ENCODE measurements around the gene PCBP4. TPM values are rescaled to one million over a fixed set of nuclear protein-coding genes. Genes with fewer than 3 reads are reported as not detected.

Gene PCBP4
- total RNA-seq, 1 experiment from 2014 or later: 28.7 TPM

DNA sequence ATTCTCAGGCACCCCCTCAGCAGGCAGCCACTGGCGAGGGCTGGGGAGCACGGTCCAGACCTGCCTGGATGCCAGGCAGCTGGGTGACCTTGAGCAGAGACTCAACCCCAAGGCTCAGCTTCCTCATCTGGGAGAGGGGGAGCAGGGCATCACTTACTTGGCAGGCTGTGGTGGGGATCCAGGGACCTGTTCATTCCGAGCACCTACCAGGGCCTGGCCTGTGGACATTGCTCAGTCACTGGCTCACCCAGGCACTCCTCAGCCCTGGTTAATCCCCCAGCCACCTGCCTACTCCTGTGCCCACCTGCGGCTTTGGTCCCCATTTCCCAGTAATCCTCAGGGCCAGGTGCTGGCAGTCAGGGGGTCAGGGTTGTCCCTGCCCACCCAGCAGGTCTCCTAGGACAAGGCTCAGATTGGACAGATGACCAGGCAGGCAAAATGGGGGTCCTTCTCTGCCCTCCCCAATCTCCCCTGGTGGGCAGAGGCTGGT, 37.7 kb upstream of the PCBP4 start:
- no peak for DNase-seq (ENCODE audit: low spot score)
- Mint-ChIP-seq H3K9me3 (no peaks in the 10 kb centered on the region), H3K27me3 (ENCODE audit: low read depth) (no peaks in the 10 kb centered on the region), H3K27ac (no peak overlapping the region), H3K4me1 (peaks cover 45% of the 10 kb centered on the region), H3K4me3 (peak overlapping the region; percentile 52), H3K36me3 (no peaks in the 10 kb centered on the region)
- TF ChIP-seq IRF1 (CRISPR knock-in tag; IDR thresholded peaks at IDR 0.05) (no peak), EMX1 (CRISPR knock-in tag; IDR thresholded peaks at IDR 0.05) (no peak), NR2C2 (CRISPR knock-in tag; IDR thresholded peaks at IDR 0.05) (no peak), ZNF425 (CRISPR knock-in tag; conservative IDR thresholded peaks at IDR 0.05) (no peak), RORB (CRISPR knock-in tag; IDR thresholded peaks at IDR 0.05) (no peak), PREB (CRISPR knock-in tag; IDR thresholded peaks at IDR 0.05; ENCODE audit: borderline replicate concordance) (no peak), STAT6 (CRISPR knock-in tag; conservative IDR thresholded peaks at IDR 0.05; ENCODE audit: low read depth) (no peak), JUN (CRISPR knock-in tag; IDR thresholded peaks at IDR 0.05) (no peak), NFYB (CRISPR knock-in tag; conservative IDR thresholded peaks at IDR 0.05; ENCODE audit: low read depth) (no peak), FOXJ3 (CRISPR knock-in tag; IDR thresholded peaks at IDR 0.05; ENCODE audit: borderline replicate concordance) (no peak), ETV6 (CRISPR knock-in tag; IDR thresholded peaks at IDR 0.05) (no peak), ZNF416 (CRISPR knock-in tag; IDR thresholded peaks at IDR 0.05) (no peak), OVOL2 (CRISPR knock-in tag; IDR thresholded peaks at IDR 0.05; ENCODE audit: borderline replicate concordance) (no peak), GABPB1 (CRISPR knock-in tag; IDR thresholded peaks at IDR 0.05) (no peak), TEAD1 (CRISPR knock-in tag; IDR thresholded peaks at IDR 0.05) (no peak)
- TF ChIP-seq, protein P1, sequence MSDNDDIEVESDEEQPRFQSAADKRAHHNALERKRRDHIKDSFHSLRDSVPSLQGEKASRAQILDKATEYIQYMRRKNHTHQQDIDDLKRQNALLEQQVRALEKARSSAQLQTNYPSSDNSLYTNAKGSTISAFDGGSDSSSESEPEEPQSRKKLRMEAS (CRISPR knock-in tag; IDR thresholded peaks at IDR 0.05): no peak
- ChIA-PET POLR2A (interaction anchor here (0.6 to 1.7 kb wide), 6 partner anchors 9 to 150 kb away, joined by 4 to 9 read pairs (median 5); partner anchors contain the start of genes DUSP7, POC1A and RPL29), CTCF (interaction anchor here (0.6 to 8.5 kb wide), 58 partner anchors 9 to 384 kb away, joined by 3 to 382 read pairs (median 7); partner anchors contain the start of genes ABHD14A, ABHD14B, ACY1 and DUSP7)
- ATAC-seq: no peak

- Mint-ChIP-seq H3K4me1 (peaks cover 45% of the 10 kb centered on the region), H3K9me3 (no peaks in the 10 kb centered on the region), H3K27me3 (ENCODE audit: low read depth) (no peaks in the 10 kb centered on the region), H3K27ac (no peak overlapping the region), H3K36me3 (no peaks in the 10 kb centered on the region), H3K4me3 (no peak overlapping the region)
- peak; percentile 47 for ATAC-seq
- DNase-seq (ENCODE audit: low spot score): peak; percentile 76
- ChIA-PET POLR2A (interaction anchor here (0.6 to 1.7 kb wide), 8 partner anchors 8 to 150 kb away, joined by 3 to 9 read pairs (median 5); partner anchors contain the start of genes DUSP7, POC1A and RPL29), CTCF (interaction anchor here (0.5 to 8.5 kb wide), 58 partner anchors 8 to 436 kb away, joined by 3 to 382 read pairs (median 7); partner anchors contain the start of genes ABHD14A, ABHD14B, ACY1 and DUSP7)
- TF ChIP-seq NR3C1 (CRISPR knock-in tag; conservative IDR thresholded peaks at IDR 0.05; ENCODE audit: low read depth) (no peak), ESRRA (CRISPR knock-in tag; IDR thresholded peaks at IDR 0.05; ENCODE audit: borderline replicate concordance) (no peak), ZNF121 (CRISPR knock-in tag; IDR thresholded peaks at IDR 0.05) (no peak), MXD4 (CRISPR knock-in tag; IDR thresholded peaks at IDR 0.05; ENCODE audit: borderline replicate concordance) (no peak), CBFB (CRISPR knock-in tag; IDR thresholded peaks at IDR 0.05; ENCODE audit: low read depth) (no peak), ELF4 (CRISPR knock-in tag; IDR thresholded peaks at IDR 0.05; ENCODE audit: low read depth) (no peak), ZNF425 (CRISPR knock-in tag; conservative IDR thresholded peaks at IDR 0.05) (no peak)
- TF ChIP-seq, protein P1 (CRISPR knock-in tag; IDR thresholded peaks at IDR 0.05): peak; percentile 36; the same call in 1 of the 2 replicates
- TF ChIP-seq, protein P2, sequence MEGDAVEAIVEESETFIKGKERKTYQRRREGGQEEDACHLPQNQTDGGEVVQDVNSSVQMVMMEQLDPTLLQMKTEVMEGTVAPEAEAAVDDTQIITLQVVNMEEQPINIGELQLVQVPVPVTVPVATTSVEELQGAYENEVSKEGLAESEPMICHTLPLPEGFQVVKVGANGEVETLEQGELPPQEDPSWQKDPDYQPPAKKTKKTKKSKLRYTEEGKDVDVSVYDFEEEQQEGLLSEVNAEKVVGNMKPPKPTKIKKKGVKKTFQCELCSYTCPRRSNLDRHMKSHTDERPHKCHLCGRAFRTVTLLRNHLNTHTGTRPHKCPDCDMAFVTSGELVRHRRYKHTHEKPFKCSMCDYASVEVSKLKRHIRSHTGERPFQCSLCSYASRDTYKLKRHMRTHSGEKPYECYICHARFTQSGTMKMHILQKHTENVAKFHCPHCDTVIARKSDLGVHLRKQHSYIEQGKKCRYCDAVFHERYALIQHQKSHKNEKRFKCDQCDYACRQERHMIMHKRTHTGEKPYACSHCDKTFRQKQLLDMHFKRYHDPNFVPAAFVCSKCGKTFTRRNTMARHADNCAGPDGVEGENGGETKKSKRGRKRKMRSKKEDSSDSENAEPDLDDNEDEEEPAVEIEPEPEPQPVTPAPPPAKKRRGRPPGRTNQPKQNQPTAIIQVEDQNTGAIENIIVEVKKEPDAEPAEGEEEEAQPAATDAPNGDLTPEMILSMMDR (IDR thresholded peaks at IDR 0.05): peak; percentile 33; the same call in 1 of the 2 replicates
Measured at GRCh38 chr3:52004163-52004787, 37.0 kb upstream of the PCBP4 start.
